Dedifferentiated amniotic fluid mesenchymal stem cell (primary cell): ENCODE results near the gene DLG5.

Experiments
- DNase-seq: peaks from one replicate; pipeline ENCODE4 v3.0.0-alpha.2; 2016; ENCODE audit errors: extremely low spot score

DLG5 gene

DNA sequence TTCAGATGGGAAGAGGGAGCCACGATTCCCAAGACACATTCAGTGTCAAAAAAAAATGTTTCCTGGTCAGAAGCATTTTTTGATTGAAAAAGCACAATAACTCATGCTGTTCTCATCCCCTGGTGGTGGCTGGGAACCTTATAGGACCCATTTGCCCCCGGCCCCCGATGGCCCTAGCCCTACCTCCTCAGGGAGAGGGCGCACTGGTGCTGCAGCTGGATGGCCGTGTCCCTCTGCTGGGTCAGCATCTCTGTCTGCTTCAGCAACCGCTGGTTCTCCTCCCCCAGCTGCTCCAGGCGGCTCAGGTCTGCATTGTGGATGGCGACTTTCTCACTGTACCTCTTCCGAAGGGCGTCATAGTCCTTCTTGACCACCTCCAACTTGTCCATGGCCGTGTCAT lies 83.3 kb downstream of the DLG5 start:
- no peak for DNase-seq

DNA sequence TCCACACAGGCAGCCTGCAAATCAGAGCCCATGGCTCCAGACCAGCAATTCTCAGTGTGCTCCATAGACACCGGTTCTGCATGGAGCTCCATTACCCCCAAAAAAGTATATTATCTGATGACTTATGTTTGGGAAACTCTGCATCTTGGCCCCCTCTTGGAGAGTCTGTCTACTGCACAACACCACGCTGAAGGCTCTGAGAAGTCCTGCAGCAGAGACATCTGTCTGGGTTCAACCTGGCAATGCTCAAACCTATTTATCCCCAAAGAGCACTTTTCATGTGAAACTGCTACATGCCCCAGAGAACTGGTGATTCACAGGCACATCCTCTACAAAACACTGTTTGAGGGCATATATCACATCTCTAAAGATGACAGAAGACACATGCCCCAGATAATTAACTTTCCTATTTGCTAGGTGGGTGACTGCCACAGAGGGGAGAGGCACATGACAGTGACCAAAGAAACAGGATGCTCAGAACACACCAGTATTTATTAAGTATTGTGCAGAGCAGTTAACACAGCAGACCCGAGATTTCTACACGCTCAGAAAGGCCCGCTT lies 83.8 kb downstream of the DLG5 start:
- no peak for DNase-seq

DNA sequence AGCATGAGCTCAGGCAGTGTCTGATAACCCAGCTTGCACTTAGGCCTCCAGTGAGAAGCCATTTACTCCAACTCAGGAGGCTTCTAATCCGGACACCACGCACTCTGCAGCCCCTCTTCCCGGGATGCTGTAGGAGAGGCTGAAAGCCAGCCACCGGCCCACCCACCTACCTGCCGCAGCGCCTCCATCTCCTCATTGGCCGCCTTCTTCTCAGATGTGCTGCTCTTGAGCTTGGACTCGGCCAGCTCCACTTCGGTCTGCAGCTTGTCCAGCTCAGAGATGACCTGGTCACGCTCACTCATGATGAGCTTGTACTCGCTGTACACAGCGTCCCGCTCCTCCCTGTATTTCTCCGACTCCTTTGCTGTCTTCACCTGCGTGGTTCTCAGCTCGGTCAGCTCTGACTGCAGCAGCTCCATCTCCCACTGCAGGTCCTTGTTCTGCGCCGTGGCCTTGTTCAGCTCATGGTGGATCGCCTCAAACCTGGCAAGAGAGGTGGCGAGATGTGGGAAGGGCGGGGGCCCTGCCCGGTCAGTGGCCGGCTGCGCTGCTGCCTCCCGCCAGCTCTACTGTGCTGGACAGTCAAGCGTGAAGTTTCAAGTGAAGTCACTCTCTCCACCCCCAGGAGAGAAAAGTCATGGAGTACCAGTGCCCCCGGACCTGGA lies 84.7 kb downstream of the DLG5 start:
- DNase-seq: no peak

DNA sequence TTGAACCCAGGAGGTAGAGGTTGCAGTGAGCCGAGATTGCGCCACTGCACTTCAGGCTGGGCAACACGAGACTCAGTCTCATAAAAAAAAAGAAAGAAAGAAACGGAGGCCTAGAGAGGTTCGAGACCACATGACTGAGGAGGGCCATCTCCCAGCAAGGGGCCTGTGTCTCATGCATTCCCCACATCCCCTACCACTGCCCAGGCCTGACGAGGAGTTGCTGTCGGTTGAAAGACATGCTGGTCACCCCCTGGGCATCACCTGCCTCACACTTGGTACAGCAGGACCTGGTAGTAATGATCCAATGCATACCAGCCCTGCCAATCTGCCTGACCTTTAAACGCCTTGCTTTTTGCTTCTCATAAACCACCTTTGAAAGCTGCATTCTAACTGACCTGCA lies 85.9 kb downstream of the DLG5 start:
- DNase-seq: no peak

DNA sequence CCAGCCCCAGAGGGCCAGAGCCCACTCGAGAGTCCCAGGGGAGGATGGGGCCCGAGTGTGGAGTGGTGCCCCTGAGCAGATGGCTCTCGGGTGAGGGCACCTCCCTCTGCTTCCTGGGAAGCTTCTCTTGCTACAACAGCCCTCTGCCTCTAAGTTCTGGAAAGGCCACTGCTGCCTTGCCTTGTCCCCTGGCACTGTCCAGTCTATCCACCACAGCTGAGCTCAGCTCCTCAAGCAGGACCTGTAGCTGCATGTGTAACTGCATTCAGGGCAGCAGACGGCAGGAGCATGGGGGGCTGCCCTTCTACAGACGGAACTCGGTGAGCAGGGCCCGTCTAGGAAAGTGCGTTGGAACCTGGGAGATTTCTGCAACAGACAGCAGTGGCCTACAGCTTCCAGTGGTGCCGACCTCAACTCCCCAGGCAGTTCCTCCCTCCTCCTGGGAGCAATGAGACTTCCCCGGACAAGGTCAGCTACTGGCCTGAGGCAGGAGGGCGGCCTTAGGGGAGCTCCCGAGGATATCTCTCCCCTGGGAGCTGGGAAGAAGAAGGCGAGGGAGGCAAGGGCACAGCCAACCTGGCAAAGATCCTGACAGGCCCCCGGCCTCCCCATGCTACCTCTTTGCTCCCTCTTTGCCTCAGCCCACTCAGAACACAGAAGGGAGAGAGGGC lies 88.5 kb downstream of the DLG5 start:
- no peak for DNase-seq

DNA sequence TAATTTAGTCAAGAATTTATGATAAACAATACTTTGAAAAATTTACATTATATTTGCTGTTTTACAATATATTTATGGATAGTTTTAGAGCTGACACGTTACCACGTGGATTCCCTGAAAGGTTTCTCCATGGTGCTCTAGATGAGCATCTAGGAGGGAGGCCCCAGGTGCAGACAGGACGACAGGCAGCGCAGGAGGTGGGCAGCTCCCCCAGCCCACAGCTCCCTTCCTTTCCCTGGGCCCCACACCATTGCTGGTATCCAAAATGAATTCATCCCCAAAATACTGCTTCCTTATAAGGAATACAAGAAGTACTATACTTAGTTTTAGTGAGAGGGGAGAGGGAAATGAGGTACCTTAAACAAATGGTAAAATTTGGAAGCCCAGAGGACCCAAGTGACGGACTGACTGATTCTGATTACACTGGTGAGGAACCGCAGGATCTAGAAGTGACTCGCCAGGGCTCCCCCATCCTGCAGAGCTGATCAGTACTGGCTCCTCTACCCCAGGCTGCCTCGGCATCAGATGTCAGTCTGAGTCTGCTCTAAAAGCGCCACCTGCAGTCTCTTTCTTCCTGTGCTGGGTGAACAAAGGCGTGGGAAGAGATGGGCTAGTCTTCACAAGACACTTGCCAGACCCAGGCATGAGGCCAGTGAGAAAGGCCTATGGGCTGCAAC lies 89.2 kb downstream of the DLG5 start:
- no peak for DNase-seq

DNA sequence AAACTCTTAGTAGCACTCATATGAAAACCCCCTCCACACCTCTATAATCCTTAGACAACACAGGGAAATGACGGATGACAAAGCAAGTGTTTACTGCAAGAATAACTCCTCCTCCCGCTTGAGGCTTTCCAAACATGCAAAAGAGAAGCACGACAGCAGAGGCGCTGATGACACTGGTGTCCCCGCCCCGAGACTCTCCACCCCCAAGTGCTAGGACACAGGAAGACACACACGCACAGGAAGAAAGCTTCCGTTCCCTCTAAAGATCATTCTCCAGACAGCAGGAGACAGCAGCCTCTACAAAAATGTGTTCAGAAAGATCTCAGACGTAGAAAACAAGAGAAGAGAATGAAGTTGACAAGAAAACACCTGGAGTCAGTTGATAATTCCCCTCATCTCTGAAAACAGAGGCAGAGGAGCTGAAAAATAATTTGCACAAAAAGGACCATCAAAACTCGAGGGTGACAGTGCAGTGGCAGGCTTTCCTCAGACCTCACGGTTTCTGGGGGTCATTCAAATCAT lies 90.2 kb downstream of the DLG5 start:
- DNase-seq: no peak

DNA sequence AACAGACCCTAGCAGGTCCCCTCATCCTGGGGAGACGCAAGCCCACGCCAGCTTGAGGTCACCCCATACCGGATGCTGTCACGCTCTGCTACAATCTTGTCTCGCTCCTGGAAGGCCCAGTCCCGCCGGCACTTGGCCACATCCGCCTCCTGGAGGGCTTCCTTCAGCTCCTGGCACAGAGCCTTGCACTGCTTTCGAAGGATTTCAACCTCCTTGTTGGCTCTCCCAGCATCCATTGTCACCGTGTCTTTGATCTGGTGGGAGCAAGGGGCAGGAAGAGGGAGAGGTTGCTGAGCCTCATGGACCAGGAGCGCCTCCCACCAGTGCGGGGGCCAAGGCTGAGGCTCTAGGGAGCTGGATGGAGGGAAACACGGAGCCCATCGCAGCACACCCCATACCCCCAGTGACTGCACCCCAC lies 90.9 kb downstream of the DLG5 start:
- no peak for DNase-seq

DNA sequence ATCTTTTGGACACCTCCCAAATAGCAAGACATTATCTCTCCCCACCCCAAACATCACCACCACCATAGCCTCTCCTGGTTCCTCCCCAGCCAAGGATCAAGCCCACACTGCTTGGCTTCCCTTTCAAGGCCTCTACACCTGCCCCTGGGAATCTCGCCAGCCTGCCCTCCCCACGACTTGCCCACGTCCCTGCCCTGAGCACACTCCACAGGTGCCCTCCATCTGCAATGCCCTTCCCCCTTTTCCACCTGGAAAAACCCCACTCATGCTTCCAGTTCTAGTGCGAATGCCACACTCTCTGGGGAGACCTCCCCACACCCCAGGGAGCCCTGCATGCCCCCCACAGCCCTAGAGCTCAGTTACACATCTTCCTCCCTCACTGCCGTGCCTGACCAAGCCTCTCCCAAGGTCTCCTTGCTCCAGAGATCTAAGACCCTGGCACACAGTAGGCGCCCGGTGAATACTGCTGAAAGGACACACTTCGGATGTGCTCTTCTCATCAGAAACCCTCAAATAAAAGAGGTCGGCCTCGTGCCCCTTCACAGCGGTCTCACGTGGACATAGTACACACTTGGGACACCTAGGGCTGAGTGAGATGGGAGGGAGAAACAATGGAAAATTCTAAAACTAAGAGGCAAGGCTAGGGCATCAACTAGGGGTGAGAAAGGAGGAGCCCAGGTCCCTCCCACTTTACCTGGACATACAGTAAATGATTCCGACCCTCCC lies 91.4 kb downstream of the DLG5 start:
- no peak for DNase-seq

DNA sequence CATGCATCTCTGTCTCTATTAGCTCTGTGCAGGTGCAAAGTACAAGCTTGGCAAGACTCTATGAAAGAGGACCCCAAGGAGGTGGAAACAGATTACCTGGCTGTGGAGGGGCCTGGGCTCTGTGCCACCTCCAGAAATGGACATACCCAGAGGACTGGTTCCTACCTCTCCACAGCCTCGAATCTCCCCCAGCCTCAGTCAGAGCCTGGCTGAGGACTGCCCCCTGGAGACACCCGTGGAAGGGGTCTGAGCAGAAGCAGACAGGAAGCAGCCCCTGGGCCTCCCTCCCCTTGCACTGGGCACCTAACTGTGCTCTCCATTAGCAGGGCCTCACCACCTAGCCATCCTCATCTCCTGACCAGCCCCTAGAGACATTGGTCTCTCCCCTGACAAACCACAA lies 92.0 kb downstream of the DLG5 start:
- no peak for DNase-seq

DNA sequence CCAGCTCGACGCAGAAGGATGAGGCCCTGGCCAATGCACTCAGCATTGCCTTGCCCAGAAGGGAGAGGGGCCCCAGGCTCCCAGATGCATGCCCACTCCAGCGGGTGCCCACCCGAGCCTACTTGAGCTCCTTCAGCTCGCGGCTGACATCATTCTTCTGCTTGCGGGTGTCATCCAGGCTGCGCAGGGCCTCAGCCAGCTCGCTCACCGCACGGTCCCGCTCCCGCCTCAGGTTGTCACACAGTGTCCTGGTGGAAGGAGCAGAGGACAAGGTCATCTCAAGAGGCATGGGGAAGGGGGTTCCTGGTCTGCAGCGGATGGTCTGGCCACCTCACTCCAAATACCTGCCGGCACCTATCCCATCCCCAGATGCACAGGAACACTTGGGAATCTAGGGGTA lies 92.8 kb downstream of the DLG5 start:
- no peak for DNase-seq

DNA sequence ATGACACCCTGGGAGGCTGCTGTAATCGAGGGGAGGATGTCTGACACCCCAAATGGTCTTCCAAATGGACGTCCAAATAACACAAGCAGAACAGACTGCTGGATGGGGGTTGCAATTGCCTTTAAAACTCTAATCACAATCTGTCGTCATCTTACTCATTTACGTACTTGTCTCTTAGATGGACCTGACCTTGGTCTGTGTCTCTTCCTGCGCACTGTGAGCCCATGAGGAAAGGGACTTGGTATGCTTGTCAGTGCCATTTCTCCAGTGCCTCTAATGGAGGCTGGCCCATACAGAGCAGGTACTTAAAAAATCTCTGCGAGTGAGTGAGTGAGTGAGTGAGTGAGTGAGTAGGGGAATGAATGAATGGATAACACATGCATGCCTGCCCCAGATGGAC lies 93.3 kb downstream of the DLG5 start:
- DNase-seq: no peak

DNA sequence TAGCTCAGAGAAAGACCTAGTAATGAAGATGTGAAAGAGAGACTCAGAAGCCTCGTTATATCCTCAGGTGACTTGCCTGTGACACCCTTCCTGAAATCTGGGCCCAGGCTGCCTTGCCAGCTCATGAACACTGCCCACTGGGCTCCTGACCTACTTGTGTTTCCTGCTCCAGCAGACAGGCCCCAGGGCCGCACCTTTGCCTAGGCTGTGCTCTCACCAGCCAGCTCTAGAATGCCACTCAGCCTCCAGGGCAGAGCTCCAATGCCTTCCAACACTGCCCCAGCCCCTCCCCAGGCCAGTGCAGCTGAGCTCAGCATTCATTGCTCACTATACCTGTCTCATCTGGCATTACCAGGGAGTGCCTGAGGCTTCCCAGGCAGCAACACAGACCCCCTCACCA lies 94.3 kb downstream of the DLG5 start:
- no peak for DNase-seq

DNA sequence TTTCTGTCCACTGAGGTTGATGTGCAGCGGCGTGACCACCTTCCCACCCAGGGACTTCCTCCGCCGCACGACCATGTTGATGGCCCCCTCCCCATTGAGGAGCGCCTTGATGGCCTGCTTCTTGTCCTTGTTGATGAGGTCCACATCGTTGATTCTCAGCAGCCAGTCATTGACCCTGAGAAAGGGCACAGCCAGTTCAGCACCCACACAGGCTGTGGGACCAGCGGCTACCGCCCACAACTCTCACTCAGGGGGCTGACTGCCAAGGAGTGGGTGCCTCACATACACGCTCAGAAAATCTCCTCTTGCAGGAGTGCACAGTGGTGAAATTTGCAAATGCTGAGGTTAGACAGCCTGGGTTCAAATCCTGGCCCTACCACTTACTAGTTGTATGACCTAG lies 97.2 kb downstream of the DLG5 start:
- DNase-seq: no peak

DNA sequence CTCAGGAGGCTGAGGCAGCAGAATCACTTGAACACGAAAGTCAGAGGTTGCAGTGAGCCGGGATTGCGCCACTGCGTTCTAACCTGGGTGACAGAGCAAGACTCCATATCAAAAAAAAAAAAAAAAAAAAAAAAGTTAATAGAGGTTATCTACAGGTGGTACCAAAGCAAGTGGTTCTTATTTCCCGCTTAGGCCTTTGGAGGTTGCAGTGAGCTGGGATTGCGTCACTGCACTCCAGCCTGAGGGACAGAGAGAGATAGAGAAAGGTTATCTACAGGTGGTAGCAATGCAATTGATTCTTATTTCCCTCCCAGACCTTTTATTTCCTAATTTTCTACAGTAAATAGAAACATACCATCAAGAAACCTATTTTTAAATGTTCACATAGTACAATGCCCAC lies 98.2 kb downstream of the DLG5 start:
- DNase-seq: no peak

DNA sequence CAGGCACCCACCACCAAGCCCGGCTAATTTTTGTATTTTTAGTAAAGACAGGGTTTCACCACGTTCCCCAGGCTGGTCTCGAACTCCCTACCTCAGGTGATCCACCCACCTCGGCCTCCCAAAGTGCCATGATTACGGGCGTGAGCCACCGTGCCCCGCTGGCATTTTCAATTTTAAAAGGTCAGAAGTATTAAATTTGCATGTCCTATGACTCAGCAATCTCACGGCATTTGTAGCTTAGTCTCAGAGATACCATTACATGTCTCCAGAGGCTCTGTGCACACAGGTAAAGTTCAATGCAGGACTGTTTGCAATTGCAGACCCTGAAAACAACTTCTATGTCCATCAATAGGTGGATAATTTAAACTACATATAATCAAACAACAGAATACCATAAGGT lies 99.2 kb downstream of the DLG5 start:
- no peak for DNase-seq

DNA sequence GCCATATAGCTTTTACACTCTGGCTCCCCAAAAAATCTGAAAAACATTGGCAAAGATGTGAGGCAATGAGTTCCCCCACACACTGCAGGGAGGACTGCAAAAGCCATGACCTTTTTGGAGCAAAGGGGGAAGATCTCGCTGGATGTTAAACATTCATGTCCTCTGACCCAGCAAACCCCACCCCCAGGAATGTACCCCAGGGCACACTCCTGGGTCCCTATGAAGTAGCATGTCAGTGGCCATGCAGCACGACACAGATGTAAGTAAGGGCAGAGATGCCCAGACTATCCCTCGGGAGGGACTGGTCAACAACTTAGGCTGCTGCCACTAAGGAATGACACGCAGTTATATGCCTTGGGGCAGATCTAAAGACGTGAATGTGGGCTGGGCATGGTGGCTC lies 100.6 kb downstream of the DLG5 start:
- DNase-seq: no peak

DNA sequence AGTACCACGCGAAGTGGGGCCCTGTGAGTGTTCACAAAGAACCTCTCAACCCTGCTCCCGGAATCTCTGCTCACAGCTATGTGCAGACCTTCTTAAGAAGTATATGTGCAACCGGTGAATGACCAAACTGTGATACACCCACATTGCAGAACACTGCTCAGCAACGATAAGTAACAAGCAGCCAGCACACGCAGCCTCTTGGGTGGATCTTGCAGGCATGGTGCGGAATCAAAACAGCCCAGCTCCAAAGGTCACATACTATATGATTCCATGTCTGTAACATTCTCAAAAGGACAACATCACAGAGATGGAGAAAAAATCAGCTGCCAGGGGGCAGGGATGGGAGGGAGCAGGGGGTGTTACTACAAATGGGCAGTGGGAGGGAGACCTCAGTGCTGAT lies 101.6 kb downstream of the DLG5 start:
- DNase-seq: no peak

DNA sequence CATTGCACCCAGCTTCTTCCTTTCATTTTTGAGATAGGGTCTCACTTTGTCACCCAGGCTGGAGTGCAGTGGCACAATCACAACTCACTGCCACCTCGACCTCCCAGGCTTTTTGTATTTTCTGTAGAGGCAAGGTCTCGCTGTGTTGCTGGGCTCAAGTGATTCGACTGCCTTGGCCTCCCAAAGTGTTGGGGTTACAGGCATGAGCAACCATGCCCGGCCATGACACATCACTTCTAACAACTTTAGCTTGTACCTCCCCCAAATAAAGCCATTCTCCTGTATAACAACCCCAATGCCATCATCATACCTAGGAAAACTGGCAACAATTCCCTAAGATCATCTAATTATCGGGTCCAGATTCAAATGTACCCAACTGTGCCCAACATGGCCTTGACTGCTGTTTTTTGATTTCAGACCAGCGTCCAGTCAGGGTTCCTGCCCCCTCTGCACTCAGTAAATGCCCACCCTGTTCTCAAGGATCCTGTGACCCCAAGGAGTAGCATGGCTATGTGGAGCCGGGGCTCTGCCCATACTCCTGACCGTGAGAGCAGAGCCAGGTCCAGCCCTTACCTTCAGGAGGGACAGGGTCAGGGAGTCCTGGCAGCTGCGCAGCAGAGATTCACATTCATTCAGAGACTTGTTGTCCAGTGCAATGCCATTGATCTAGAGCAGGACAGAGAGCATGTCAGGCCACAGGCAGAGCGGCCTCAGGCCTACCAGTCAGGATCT lies 102.6 kb downstream of the DLG5 start:
- no peak for DNase-seq

DNA sequence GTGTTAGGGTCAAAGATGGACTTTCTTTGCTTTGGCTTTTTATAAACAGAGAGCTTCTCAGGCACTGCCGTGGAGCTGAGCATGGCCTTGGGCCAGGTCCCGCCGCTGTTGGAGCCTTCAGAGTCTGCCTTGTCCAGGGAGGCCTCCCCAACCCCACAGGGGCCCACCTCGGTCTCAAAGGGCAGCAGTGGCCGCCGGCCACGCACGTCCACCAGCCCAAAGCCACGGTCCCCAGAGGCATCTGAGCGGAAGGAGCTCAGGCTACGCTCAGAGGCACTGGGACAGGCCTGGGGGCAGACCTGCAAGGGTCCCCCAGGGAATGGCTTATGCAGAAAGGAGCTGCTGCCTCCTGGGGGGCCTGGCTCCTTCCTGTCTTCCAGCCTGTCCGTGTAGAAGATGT lies 105.0 kb downstream of the DLG5 start:
- no peak for DNase-seq

DNA sequence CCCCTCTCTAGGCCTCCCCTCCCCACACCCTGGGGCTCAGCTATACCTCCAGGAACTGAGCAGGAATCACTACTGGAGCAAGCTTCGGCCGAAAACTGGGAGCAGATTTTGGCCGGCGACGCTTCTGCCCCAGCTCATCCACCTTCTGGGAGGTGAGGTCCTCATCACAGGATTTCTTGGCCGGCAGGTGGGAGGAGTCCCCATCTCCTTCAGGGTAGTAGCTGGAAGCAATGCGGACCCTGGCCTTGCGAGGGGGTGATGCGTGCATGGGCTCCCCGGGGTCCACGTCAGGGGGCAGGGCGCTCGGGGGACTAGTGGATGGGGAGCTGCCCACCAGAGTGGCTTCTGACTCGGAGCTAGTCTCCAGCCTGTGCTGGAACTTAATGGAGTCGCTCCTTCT lies 105.5 kb downstream of the DLG5 start:
- no peak for DNase-seq
